Astrocyte of the cerebellum (primary cell): ENCODE measurements around the gene OR6S1.

Experiments used
- DNase-seq: peaks from one replicate; pipeline ENCODE4 v3.0.0-alpha.2; 2011; ENCODE audit warnings: low read depth
- H3K4me3 ChIP-seq: 2 replicates; pipeline ENCODE4 v1.5.1; 2011; ENCODE audit warnings: mild to moderate bottlenecking, low read depth, low read length, moderate library complexity
- CTCF ChIP-seq: IDR thresholded peaks from 2 replicates; pipeline ENCODE4 v1.5.1; 2012; ENCODE audit warnings: low read length, low read depth, moderate library complexity, mild to moderate bottlenecking; ENCODE audit errors: missing control alignments
- in situ Hi-C: cut with HindIII; loops from 2 replicates; pipeline ENCODE4 v1.10.0; 2017; ENCODE audit warnings: low sequenced_read_pairs

OR6S1 gene

GRCh38 chr14:20684662-20685456, 43.4 kb upstream of the OR6S1 start:
- no peak for DNase-seq
- in situ Hi-C loops, result no loop called here
- no peak for TF ChIP-seq CTCF
- peak overlapping the region; percentile 81 for H3K4me3 ChIP-seq

- TF ChIP-seq CTCF, result no peak
- peak within 1 kb of the TSS; percentile 81 for H3K4me3 ChIP-seq
- DNase-seq, result peak; percentile 60
- in situ Hi-C loops, result no loop called here
Observed at GRCh38 chr14:20683891-20684661, 42.6 kb upstream of the OR6S1 start, which contains the start of gene RNASE4. RNASE4 (plus strand) TSS chr14:20684560; CDS start chr14:20699372, 14,812 bp downstream.

- H3K4me3 ChIP-seq, result peak overlapping the region; percentile 81
- in situ Hi-C loops, result no loop called here
- peak; percentile 64 for DNase-seq
- TF ChIP-seq CTCF, result no peak
Observed at GRCh38 chr14:20683125-20683890, 41.8 kb upstream of the OR6S1 start.

GRCh38 chr14:20682435-20683124, 41.1 kb upstream of the OR6S1 start:
- peak overlapping the region; percentile 81 for H3K4me3 ChIP-seq
- peak; percentile 78 for DNase-seq
- TF ChIP-seq CTCF, result peak; percentile 3
- in situ Hi-C loops, result no loop called here

- H3K4me3 ChIP-seq, result peak overlapping the region; percentile 81
- no peak for TF ChIP-seq CTCF
- no peak for DNase-seq
- in situ Hi-C loops, result no loop called here
Observed at GRCh38 chr14:20682127-20682434, 40.6 kb upstream of the OR6S1 start.
